ENCODE data around the gene OR10AD1.
"Not testable (repeated sequence)": the region's sequence is repeated elsewhere in the genome, so short reads cannot be mapped to it uniquely, and the experiment has no call there.

The OR10AD1 gene

DNA sequence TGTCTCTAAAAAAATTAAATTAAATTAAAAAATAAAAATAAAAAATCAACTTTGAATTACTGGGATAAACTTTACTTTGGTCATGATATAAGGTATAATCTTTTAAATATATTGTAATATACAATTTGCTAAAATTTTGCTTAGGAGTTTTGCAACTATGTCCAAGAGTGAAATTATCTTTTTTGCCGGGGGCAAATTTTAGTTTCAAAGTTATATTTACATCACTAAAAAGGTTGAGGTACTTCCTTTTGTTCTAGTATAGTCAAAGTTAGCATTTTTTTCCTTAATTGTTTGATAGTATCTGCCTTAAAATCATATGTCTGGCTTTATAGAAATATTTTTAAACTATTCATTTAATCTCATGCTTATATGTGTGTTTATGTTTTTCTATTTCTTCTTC, 17.6 kb upstream of the OR10AD1 start:
- no peaks in the 10 kb centered on the region for H3K36me3 ChIP-seq (ENCODE audit: control insufficient read depth, low read length)
- H3K4me3 ChIP-seq (ENCODE audit: low read length) = no peak overlapping the region
- H3K27me3 ChIP-seq (ENCODE audit: control insufficient read depth, low read length) = peaks cover 9% of the 10 kb centered on the region
- no peaks in the 10 kb centered on the region for H3F3A ChIP-seq (ENCODE audit: control insufficient read depth, insufficient read depth)
- no peaks in the 10 kb centered on the region for H4K20me1 ChIP-seq (ENCODE audit: control insufficient read depth, insufficient read depth, low read depth, low read length)
- H3K4me1 ChIP-seq (ENCODE audit: control insufficient read depth, low read length) = no peaks in the 10 kb centered on the region
- H3K9me3 ChIP-seq (ENCODE audit: control insufficient read depth, insufficient read depth, low read length) = no peaks in the 10 kb centered on the region
- no peak overlapping the region for H3K4me2 ChIP-seq (ENCODE audit: low read length)
- H3K27ac ChIP-seq (ENCODE audit: low read depth, low read length) = no peak overlapping the region
- no peaks in the 10 kb centered on the region for H3K79me2 ChIP-seq (ENCODE audit: control insufficient read depth, low read length)
- no peak for TF ChIP-seq EZH2phosphoT487 (IDR thresholded peaks at IDR 0.05; ENCODE audit: borderline replicate concordance, low read length)
- TF ChIP-seq, protein P1, sequence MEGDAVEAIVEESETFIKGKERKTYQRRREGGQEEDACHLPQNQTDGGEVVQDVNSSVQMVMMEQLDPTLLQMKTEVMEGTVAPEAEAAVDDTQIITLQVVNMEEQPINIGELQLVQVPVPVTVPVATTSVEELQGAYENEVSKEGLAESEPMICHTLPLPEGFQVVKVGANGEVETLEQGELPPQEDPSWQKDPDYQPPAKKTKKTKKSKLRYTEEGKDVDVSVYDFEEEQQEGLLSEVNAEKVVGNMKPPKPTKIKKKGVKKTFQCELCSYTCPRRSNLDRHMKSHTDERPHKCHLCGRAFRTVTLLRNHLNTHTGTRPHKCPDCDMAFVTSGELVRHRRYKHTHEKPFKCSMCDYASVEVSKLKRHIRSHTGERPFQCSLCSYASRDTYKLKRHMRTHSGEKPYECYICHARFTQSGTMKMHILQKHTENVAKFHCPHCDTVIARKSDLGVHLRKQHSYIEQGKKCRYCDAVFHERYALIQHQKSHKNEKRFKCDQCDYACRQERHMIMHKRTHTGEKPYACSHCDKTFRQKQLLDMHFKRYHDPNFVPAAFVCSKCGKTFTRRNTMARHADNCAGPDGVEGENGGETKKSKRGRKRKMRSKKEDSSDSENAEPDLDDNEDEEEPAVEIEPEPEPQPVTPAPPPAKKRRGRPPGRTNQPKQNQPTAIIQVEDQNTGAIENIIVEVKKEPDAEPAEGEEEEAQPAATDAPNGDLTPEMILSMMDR (IDR thresholded peaks at IDR 0.05; ENCODE audit: low read depth, low read length, poor library complexity, severe bottlenecking) = no peak
- H3K9me2 ChIP-seq (replicated peaks; ENCODE audit: control insufficient read depth, low read length) = no peaks in the 10 kb centered on the region

DNA sequence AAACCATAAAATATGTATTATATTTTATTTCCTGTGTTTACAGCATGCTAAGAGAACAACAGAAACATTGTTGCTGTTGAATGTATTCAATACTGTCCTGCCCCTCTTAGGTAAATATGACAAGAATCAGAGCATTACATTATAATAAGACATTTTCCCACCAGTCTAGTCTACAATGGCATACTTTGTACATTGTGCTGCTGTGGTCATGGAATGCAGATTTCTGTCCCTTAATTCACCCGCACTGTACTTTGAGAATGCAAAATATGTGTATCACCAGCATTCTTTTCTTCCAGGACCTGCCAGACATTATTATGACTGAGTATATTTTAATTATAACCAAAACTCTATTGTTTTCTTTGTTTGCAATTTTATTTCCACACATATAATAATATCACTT, 16.5 kb upstream of the OR10AD1 start:
- no peaks in the 10 kb centered on the region for H3F3A ChIP-seq (ENCODE audit: control insufficient read depth, insufficient read depth)
- no peak overlapping the region for H3K27ac ChIP-seq (ENCODE audit: low read depth, low read length)
- H3K27me3 ChIP-seq (ENCODE audit: control insufficient read depth, low read length) = peaks cover 12% of the 10 kb centered on the region
- no peak overlapping the region for H3K4me3 ChIP-seq (ENCODE audit: low read length)
- no peak for TF ChIP-seq EZH2phosphoT487 (IDR thresholded peaks at IDR 0.05; ENCODE audit: borderline replicate concordance, low read length)
- TF ChIP-seq, protein P1 (IDR thresholded peaks at IDR 0.05; ENCODE audit: low read depth, low read length, poor library complexity, severe bottlenecking) = no peak
- H3K79me2 ChIP-seq (ENCODE audit: control insufficient read depth, low read length) = no peaks in the 10 kb centered on the region
- H3K4me1 ChIP-seq (ENCODE audit: control insufficient read depth, low read length) = no peaks in the 10 kb centered on the region
- no peaks in the 10 kb centered on the region for H3K9me3 ChIP-seq (ENCODE audit: control insufficient read depth, insufficient read depth, low read length)
- H3K9me2 ChIP-seq (replicated peaks; ENCODE audit: control insufficient read depth, low read length) = no peaks in the 10 kb centered on the region
- H3K4me2 ChIP-seq (ENCODE audit: low read length) = no peak overlapping the region
- no peaks in the 10 kb centered on the region for H3K36me3 ChIP-seq (ENCODE audit: control insufficient read depth, low read length)
- H4K20me1 ChIP-seq (ENCODE audit: control insufficient read depth, insufficient read depth, low read depth, low read length) = no peaks in the 10 kb centered on the region

DNA sequence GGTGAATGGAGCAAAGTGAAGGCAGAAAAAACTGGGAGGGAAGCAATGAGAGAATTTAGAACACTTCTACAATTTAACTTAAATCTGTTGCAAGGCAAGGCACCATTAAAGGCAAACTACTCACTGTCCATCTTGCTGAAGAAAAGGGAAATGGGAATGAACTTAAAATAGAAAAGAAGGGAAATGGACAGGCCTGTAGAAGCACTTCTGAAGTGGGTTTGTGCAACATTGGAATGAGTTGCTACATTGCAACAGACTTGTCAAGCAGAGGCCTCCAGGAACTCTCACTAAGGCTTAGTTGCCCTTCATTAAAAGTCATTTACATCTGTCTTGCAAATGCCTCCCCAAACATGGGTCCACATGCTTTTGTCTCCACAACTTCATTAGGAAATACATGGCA, 13.7 kb upstream of the OR10AD1 start:
- Histone ChIP-seq H3K4me1 (ENCODE audit: control insufficient read depth, low read length) (no peaks in the 10 kb centered on the region), H3K27me3 (ENCODE audit: control insufficient read depth, low read length) (peaks cover 15% of the 10 kb centered on the region), H3K4me3 (ENCODE audit: low read length) (no peak overlapping the region), H3K27ac (ENCODE audit: low read depth, low read length) (no peak overlapping the region), H4K20me1 (ENCODE audit: control insufficient read depth, insufficient read depth, low read depth, low read length) (no peaks in the 10 kb centered on the region), H3F3A (ENCODE audit: control insufficient read depth, insufficient read depth) (no peaks in the 10 kb centered on the region), H3K4me2 (ENCODE audit: low read length) (no peak overlapping the region), H3K9me3 (ENCODE audit: control insufficient read depth, insufficient read depth, low read length) (no peaks in the 10 kb centered on the region), H3K79me2 (ENCODE audit: control insufficient read depth, low read length) (no peaks in the 10 kb centered on the region), H3K36me3 (ENCODE audit: control insufficient read depth, low read length) (no peaks in the 10 kb centered on the region), H3K9me2 (replicated peaks; ENCODE audit: control insufficient read depth, low read length) (no peaks in the 10 kb centered on the region)
- no peak for TF ChIP-seq EZH2phosphoT487 (IDR thresholded peaks at IDR 0.05; ENCODE audit: borderline replicate concordance, low read length)
- TF ChIP-seq, protein P1 (IDR thresholded peaks at IDR 0.05; ENCODE audit: low read depth, low read length, poor library complexity, severe bottlenecking) = no peak

DNA sequence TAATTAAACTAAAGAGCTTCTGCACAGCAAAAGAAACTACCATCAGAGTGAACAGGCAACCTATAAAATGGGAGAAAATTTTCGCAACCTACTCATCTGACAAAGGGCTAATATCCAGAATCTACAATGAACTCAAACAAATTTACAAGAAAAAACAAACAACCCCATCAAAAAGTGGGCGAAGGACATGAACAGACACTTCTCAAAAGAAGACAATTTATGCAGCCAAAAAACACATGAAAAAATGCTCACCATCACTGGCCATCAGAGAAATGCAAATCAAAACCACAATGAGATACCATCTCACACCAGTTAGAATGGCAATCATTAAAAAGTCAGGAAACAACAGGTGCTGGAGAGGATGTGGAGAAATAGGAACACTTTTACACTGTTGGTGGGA, 6.4 kb upstream of the OR10AD1 start:
- H3K4me3 ChIP-seq (ENCODE audit: low read length); H3K27me3 ChIP-seq (ENCODE audit: control insufficient read depth, low read length); H3K79me2 ChIP-seq (ENCODE audit: control insufficient read depth, low read length); H3K4me1 ChIP-seq (ENCODE audit: control insufficient read depth, low read length); H3K36me3 ChIP-seq (ENCODE audit: control insufficient read depth, low read length); H3K4me2 ChIP-seq (ENCODE audit: low read length); H3K9me3 ChIP-seq (ENCODE audit: control insufficient read depth, insufficient read depth, low read length); H3K27ac ChIP-seq (ENCODE audit: low read depth, low read length); H3F3A ChIP-seq (ENCODE audit: control insufficient read depth, insufficient read depth); H4K20me1 ChIP-seq (ENCODE audit: control insufficient read depth, insufficient read depth, low read depth, low read length); H3K9me2 ChIP-seq (replicated peaks; ENCODE audit: control insufficient read depth, low read length): not testable (repeated sequence)
